HepG2 (cell line): Measurements from ENCODE around the gene DNAAF1.

ENCODE experiments used
- CREB3 ChIP-seq: sonication (generic); formaldehyde crosslinking; IDR thresholded peaks from 2 replicates; pipeline ENCODE4 v1.5.0; 2020; ENCODE audit warnings: missing genetic modification reagents
- CTCF ChIP-seq: sonication (generic); formaldehyde crosslinking; IDR thresholded peaks from 2 replicates; pipeline ENCODE4 v1.5.0; 2020; ENCODE audit warnings: mild to moderate bottlenecking, missing genetic modification reagents, moderate library complexity
- ELF4 ChIP-seq: sonication (generic); formaldehyde crosslinking; IDR thresholded peaks from 2 replicates; pipeline ENCODE4 v1.5.0; 2020; ENCODE audit warnings: missing genetic modification reagents, mild to moderate bottlenecking, moderate library complexity, borderline replicate concordance
- FOXP4 ChIP-seq: sonication (generic); formaldehyde crosslinking; IDR thresholded peaks from 2 replicates; pipeline ENCODE4 v1.4.0; 2020; ENCODE audit warnings: missing genetic modification reagents
- ZNF768 ChIP-seq: sonication (generic); formaldehyde crosslinking; IDR thresholded peaks from 2 replicates; pipeline ENCODE4 v1.4.0; 2020; ENCODE audit warnings: missing genetic modification reagents

GRCh38 chr16:84199861-84200260 lies 54.8 kb downstream of the DNAAF1 start:
- TF ChIP-seq ELF4 (CRISPR knock-in tag) (no peak), FOXP4 (CRISPR knock-in tag) (no peak), CREB3 (CRISPR knock-in tag) (no peak), ZNF768 (0 out of 2 replicates have a peak, but pooled peaks have one; percentile 20), CTCF (no peak)
